Chondrocyte (in vitro differentiated cells): ENCODE results near the gene RANBP10. TPM values are rescaled to one million over a fixed set of nuclear protein-coding genes. Genes with fewer than 3 reads are reported as not detected.

Source experiments
- DNase-seq: peaks from one replicate; pipeline ENCODE4 v3.0.0; 2021; ENCODE audit warnings: mixed read lengths, low spot score
- H3K27ac Mint-ChIP-seq: one replicate; pipeline ENCODE4 v1.8.0; 2021; ENCODE audit warnings: mild to moderate bottlenecking, moderate library complexity, mixed read lengths; ENCODE audit not compliant: unreplicated experiment
- H3K27me3 Mint-ChIP-seq: 2 replicates; pipeline ENCODE4 v1.8.0; 2021; ENCODE audit warnings: low read depth, mixed read lengths
- H3K36me3 Mint-ChIP-seq: 2 replicates; pipeline ENCODE4 v1.8.0; 2021; ENCODE audit warnings: low read depth, mixed read lengths
- H3K4me1 Mint-ChIP-seq: 2 replicates; pipeline ENCODE4 v1.8.0; 2021; ENCODE audit warnings: low read depth, mild to moderate bottlenecking, mixed read lengths
- H3K4me3 Mint-ChIP-seq: one replicate; pipeline ENCODE4 v1.8.0; 2021; ENCODE audit warnings: mild to moderate bottlenecking, moderate library complexity, mixed read lengths; ENCODE audit not compliant: unreplicated experiment
- H3K9me3 Mint-ChIP-seq: 2 replicates; pipeline ENCODE4 v1.8.0; 2021; ENCODE audit warnings: low read depth, mixed read lengths
- total RNA-seq: library from RNA; stranded (reverse); gene quantifications from 3 replicates; pipeline ENCODE4 v1.2.1, GENCODE V29; 2021
- TF ChIP-seq, protein P1 (sequence below): fragments of 200-600 bp; sonication (generic); IDR thresholded peaks from 2 replicates; pipeline ENCODE4 v1.5.0; 2021; ENCODE audit warnings: antibody characterized with exemption, mild to moderate bottlenecking, moderate library complexity

The RANBP10 gene
- total RNA-seq, 1 donor from 2014 or later, result 14.4 TPM

DNA sequence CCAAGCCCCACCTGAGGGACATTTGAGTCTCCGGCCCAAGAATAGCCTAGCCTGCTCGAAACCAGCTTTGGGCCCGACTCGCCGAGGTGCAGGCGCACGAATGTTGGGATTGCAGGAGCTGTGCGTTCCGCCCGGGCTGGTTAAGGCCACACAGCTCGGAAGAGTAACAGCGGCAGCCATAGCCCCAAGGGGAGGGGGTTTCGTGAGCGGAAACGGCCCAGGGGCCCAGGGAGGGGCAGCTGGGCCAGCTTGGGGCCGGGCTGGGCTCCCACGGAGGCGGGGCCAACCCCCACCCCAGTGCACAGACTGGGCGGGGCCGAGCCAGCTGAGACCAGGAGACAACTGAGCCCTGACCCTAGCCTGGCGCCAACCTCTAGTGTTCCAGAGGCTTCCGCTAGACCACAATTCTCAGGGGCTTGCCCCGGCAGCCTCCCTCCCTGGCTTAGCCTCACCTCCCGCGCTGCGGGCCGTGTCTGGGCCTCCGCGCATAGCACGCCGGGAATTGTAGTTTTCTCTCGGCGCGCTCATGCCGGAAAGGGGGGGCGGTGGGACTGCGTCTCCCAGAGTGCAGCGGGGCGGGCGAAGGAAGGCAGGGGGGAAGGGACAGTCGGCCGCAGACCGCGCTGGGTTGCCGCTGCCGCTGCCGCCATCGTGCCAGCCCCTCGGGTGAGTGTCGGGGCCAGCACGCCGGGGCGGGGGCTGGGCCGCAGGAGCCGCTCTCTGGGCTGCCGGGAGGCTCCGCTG is 40.1 kb upstream of the RANBP10 start, which contains the start of gene NUTF2:
NUTF2 (plus strand) TSS at position 614 of the 744 bp plus-strand sequence. CDS start 18,198 bp downstream, outside the sequence.
- Mint-ChIP-seq H3K27me3 (no peaks in the 10 kb centered on the region), H3K4me1 (peaks cover 57% of the 10 kb centered on the region), H3K4me3 (peak within 1 kb of the TSS; percentile 88), H3K9me3 (no peaks in the 10 kb centered on the region), H3K36me3 (no peaks in the 10 kb centered on the region), H3K27ac (peak within 1 kb of the TSS; percentile 93)
- TF ChIP-seq, protein P1, sequence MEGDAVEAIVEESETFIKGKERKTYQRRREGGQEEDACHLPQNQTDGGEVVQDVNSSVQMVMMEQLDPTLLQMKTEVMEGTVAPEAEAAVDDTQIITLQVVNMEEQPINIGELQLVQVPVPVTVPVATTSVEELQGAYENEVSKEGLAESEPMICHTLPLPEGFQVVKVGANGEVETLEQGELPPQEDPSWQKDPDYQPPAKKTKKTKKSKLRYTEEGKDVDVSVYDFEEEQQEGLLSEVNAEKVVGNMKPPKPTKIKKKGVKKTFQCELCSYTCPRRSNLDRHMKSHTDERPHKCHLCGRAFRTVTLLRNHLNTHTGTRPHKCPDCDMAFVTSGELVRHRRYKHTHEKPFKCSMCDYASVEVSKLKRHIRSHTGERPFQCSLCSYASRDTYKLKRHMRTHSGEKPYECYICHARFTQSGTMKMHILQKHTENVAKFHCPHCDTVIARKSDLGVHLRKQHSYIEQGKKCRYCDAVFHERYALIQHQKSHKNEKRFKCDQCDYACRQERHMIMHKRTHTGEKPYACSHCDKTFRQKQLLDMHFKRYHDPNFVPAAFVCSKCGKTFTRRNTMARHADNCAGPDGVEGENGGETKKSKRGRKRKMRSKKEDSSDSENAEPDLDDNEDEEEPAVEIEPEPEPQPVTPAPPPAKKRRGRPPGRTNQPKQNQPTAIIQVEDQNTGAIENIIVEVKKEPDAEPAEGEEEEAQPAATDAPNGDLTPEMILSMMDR, result no peak
- DNase-seq, result peak; percentile 97

DNA sequence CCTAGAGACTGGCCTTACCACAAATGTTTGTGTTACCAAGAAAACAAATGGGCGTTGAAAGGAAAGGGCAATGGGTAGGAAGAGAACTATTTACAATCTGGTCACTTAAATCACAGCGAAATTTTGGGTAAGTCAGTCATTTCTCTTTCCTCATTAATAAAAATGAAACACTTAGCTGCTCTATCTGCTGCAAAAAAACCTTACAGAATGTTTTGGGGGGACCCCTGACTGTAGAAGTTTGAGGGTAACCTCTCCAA is 39.6 kb upstream of the RANBP10 start:
- TF ChIP-seq, protein P1, result no peak
- DNase-seq, result no peak
- H3K9me3 Mint-ChIP-seq, result no peaks in the 10 kb centered on the region
- H3K4me3 Mint-ChIP-seq, result peak overlapping the region; percentile 83
- peaks cover 59% of the 10 kb centered on the region for H3K4me1 Mint-ChIP-seq
- H3K36me3 Mint-ChIP-seq, result no peaks in the 10 kb centered on the region
- H3K27ac Mint-ChIP-seq, result peak overlapping the region; percentile 92
- no peaks in the 10 kb centered on the region for H3K27me3 Mint-ChIP-seq

DNA sequence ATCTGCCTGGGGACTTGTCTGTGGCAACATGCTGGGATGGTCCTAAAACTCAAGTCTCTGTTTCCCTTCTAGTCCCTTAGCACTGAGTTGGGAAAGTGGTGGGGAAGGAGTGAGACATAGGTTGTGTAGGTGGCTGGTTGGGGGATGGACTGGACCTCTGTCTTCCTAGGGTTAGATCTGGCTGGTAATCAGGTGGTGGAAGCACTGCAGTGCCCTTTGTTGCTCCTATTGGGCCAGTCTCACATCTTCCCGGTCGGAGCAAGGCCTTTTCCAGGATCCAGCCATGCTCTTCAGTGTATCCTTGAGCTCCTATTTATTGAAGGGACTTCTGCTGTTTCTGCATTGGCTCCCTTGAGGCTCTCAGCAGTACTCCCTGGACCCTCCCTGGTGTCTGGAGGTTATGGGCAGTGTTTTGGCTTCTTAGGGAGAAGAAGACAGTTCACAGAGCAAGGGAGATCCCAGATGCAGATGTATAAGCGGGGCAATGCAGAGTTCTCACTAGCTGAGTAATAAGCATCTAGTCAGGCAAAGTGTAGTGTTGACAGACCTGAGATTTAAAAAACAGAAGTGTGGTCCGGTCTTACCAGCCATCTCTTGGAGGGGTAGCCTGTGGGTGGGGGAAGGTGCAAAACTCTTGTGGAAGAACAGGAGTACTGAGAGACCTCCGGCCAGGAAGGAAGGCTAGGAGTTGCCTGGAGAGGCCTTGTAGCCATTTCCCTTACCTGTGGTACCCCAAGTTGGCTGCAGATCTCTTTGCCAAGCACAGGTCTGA is 39.1 kb upstream of the RANBP10 start:
- Mint-ChIP-seq H3K9me3 (no peaks in the 10 kb centered on the region), H3K4me1 (peaks cover 59% of the 10 kb centered on the region), H3K27me3 (no peaks in the 10 kb centered on the region), H3K4me3 (peak overlapping the region; percentile 83), H3K36me3 (no peaks in the 10 kb centered on the region), H3K27ac (peak overlapping the region; percentile 92)
- no peak for DNase-seq
- TF ChIP-seq, protein P1, result no peak

DNA sequence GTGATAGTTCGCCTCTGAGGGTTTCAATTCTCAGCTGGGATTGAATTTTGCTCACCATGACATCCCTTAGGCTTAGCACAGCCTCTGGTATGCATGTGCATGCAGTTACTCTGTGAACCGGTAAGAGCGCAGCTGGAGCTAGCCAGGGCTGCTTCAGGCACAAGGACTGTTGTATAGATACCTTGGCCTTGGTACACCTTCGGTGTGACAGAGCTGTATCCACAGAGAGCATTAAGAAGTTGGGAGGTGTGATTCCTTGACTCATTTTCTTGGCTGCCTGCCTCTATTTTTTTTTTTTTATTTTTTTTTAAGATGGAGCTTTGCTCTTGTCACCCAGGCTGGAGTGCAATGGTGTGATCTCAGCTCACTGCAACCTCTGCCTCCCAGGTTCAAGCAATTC is 38.1 kb upstream of the RANBP10 start:
- Mint-ChIP-seq H3K36me3 (no peaks in the 10 kb centered on the region), H3K27me3 (no peaks in the 10 kb centered on the region), H3K4me1 (peaks cover 56% of the 10 kb centered on the region), H3K27ac (peak overlapping the region; percentile 92), H3K4me3 (peak overlapping the region; percentile 28), H3K9me3 (no peaks in the 10 kb centered on the region)
- TF ChIP-seq, protein P1, result no peak
- no peak for DNase-seq

DNA sequence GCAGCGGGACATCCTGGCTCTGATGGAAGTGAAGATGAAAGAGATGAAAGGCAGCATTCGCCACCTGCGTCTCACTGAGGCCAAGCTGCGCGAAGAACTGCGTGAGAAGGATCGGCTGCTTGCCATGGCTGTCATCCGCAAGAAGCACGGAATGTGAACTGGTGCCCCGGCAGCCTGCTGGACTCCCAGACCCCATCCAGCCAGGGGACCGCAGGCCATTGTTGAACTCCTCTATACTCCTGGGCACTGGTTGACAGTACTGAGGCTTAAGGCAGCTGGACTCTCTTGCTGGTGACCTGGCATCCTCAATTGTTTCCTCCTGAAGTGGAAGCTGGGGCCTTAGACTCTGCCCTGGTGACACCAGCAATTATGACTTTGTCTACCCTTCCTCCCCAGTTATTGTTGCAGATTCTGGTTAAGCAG is 37.0 kb upstream of the RANBP10 start:
- peaks cover 47% of the 10 kb centered on the region for H3K4me1 Mint-ChIP-seq
- H3K27ac Mint-ChIP-seq, result peak overlapping the region; percentile 92
- H3K27me3 Mint-ChIP-seq, result no peaks in the 10 kb centered on the region
- TF ChIP-seq, protein P1, result peak; percentile 35
- no peaks in the 10 kb centered on the region for H3K36me3 Mint-ChIP-seq
- no peak for DNase-seq
- peak overlapping the region; percentile 91 for H3K4me3 Mint-ChIP-seq
- H3K9me3 Mint-ChIP-seq, result no peaks in the 10 kb centered on the region
